GM06990 (cell line): ENCODE data around the gene AQP5.

Experiments used
- DNase-seq: peaks from one replicate; pipeline ENCODE4 v3.0.0-alpha.2; 2011; ENCODE audit not compliant: insufficient read length; ENCODE audit errors: extremely low read depth
- H3K27me3 ChIP-seq: replicated peaks from 2 replicates; pipeline ENCODE4 v1.6.0; 2011; ENCODE audit warnings: low read length; ENCODE audit not compliant: control insufficient read depth, insufficient read depth
- H3K36me3 ChIP-seq: 2 replicates; pipeline ENCODE4 v1.5.1; 2011; ENCODE audit warnings: low read length; ENCODE audit not compliant: control insufficient read depth, insufficient read depth
- H3K4me3 ChIP-seq: replicated peaks from 2 replicates; pipeline ENCODE4 v1.5.1; 2011; ENCODE audit warnings: low read depth, mild to moderate bottlenecking, control low read depth, low read length
- CTCF ChIP-seq: IDR thresholded peaks from 2 replicates; pipeline ENCODE4 v1.5.1; 2011; ENCODE audit warnings: low read length, control low read depth, mild to moderate bottlenecking, inconsistent platforms; ENCODE audit not compliant: insufficient read depth, poor library complexity, severe bottlenecking

AQP5 gene

DNA sequence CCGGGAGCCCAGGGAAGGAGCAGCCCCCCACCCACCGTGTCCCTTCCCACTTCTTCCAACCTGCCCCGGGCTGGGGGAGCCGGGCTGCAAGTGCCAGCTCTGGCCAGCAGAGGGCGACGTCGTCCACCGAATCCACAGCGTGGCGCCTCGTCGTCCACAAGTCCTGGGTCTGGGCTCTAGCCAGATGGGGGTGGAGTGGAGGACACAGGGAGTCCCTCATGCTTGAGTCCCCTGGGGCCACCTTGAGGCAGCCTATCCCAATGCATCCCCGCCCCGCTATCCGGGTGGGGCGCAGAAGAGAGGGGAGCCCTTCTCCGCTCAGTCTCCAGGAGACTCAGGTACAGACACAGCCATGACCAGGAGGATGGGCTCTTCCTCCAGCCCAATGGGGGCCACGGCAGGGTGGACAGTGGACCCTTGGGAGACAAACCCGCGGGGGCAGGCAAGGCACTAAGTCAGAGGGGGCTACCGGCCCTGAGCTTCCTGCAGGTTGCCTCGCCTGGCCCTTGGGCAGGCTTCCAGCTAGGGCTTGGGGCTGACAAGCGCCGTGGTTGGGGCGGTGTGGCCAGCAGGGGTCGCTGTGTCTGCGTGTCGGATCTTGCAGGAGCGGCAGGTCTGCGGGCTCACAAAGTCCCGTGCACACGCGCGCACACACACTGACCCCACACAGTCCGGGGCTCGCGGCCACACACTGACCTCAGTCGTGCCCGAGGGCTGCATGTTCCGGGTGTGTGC is 5.5 kb downstream of the AQP5 start:
- no peak overlapping the region for H3K4me3 ChIP-seq
- TF ChIP-seq CTCF, result peak; percentile 93
- DNase-seq, result peak; percentile 87
- peaks cover 1% of the 10 kb centered on the region for H3K27me3 ChIP-seq
- H3K36me3 ChIP-seq, result no peaks in the 10 kb centered on the region

- Histone ChIP-seq H3K36me3 (no peaks in the 10 kb centered on the region), H3K4me3 (no peak overlapping the region), H3K27me3 (peaks cover 1% of the 10 kb centered on the region)
- TF ChIP-seq CTCF, result no peak
- no peak for DNase-seq
Measured at GRCh38 chr12:49967777-49968250, 6.1 kb downstream of the AQP5 start.

- no peak for DNase-seq
- H3K4me3 ChIP-seq, result no peak overlapping the region
- H3K27me3 ChIP-seq, result peaks cover 1% of the 10 kb centered on the region
- H3K36me3 ChIP-seq, result no peaks in the 10 kb centered on the region
- no peak for TF ChIP-seq CTCF
Measured at GRCh38 chr12:49968471-49968870, 6.8 kb downstream of the AQP5 start.

DNA sequence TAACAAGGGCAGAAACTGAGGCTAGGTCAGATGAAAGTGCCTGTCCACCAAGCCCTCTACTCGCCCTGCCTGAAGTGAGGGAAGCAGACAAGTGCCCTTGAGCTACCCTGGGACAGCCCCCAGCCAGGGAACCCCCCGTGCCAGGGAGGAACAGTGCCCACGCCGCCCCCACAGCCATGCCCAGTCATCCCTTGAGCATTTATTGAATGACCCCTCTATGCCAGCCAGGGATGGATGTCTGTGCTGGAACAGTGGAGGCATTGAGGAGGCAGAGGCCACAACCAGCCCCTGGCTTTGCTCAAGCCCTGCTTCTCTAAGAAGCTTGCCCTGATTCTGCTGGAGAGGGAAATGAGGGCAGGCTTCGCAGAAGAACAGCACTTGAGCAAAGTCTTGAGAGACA is 7.4 kb downstream of the AQP5 start:
- Histone ChIP-seq H3K27me3 (peaks cover 1% of the 10 kb centered on the region), H3K36me3 (no peaks in the 10 kb centered on the region), H3K4me3 (no peak overlapping the region)
- DNase-seq, result no peak
- TF ChIP-seq CTCF, result no peak

- no peaks in the 10 kb centered on the region for H3K36me3 ChIP-seq
- no peak for TF ChIP-seq CTCF
- H3K27me3 ChIP-seq, result peaks cover 1% of the 10 kb centered on the region
- H3K4me3 ChIP-seq, result no peak overlapping the region
- DNase-seq, result no peak
Measured at GRCh38 chr12:49969651-49970429, 8.2 kb downstream of the AQP5 start.
